RWPE1 (cell line): ENCODE measurements around the gene PKNOX1.
"Not testable (repeated sequence)": the region's sequence is repeated elsewhere in the genome, so short reads cannot be mapped to it uniquely, and the experiment has no call there.

ENCODE experiments used
- CTCF ChIA-PET: fragments of 350-600 bp; sonication (Branson Sonifier 250); formaldehyde crosslinking; extraction: SDS; loops from one replicate; lab custom pipeline; 2021; lab: Yijun Ruan, JAX
- POLR2A ChIA-PET: fragments of 400-600 bp; formaldehyde crosslinking; extraction: SDS; loops from one replicate; lab custom pipeline; 2020; ENCODE audit warnings: antibody characterized with exemption; ENCODE audit not compliant: low non-redundant PET; lab: Yijun Ruan, JAX
- DNase-seq: peaks from one replicate; pipeline ENCODE4 v3.0.0; 2012; ENCODE audit warnings: low spot score
- H3K27ac ChIP-seq: fragments of 450-650 bp; 2 replicates; pipeline ENCODE4 v1.5.1; 2017

Gene PKNOX1

GRCh38 chr21:43076643-43077042 is 102.3 kb downstream of the PKNOX1 start:
- H3K27ac ChIP-seq, DNase-seq, CTCF ChIA-PET, POLR2A ChIA-PET: not testable (repeated sequence)

GRCh38 chr21:43082587-43083300 is 108.4 kb downstream of the PKNOX1 start:
- POLR2A ChIA-PET, DNase-seq, H3K27ac ChIP-seq, CTCF ChIA-PET: not testable (repeated sequence)
